ENCODE results near the gene ANAPC4. TPM values are rescaled to one million over a fixed set of nuclear protein-coding genes. Genes with fewer than 3 reads are reported as not detected.

The ANAPC4 gene
- total and polyA plus RNA-seq, 2 of the 13 experiments (the other 11 are each of a cell fraction or from before 2014, with no cell fraction given), result 14.5 to 30.2 TPM

GRCh38 chr4:25376754-25377571, at the start of gene ANAPC4 (continued):
- TF ChIP-seq AGO1 (IDR thresholded peaks at IDR 0.05; ENCODE audit: low read depth, low read length, poor library complexity, severe bottlenecking), result peak; percentile 53
- TF ChIP-seq SMAD1 (CRISPR knock-in tag; IDR thresholded peaks at IDR 0.05; ENCODE audit: borderline replicate concordance, low read depth), result no peak
- TF ChIP-seq REXO4 (CRISPR knock-in tag; IDR thresholded peaks at IDR 0.05; ENCODE audit: borderline replicate concordance), result no peak
- TF ChIP-seq ZBTB4 (CRISPR knock-in tag; IDR thresholded peaks at IDR 0.05; ENCODE audit: borderline replicate concordance), result no peak
- peak; percentile 58; the same call in 1 of the 2 replicates for TF ChIP-seq ZNF501 (CRISPR knock-in tag; IDR thresholded peaks at IDR 0.05)
- no peak for TF ChIP-seq ZC3H4 (CRISPR knock-in tag; IDR thresholded peaks at IDR 0.05; ENCODE audit: borderline replicate concordance)
- TF ChIP-seq, protein P1, sequence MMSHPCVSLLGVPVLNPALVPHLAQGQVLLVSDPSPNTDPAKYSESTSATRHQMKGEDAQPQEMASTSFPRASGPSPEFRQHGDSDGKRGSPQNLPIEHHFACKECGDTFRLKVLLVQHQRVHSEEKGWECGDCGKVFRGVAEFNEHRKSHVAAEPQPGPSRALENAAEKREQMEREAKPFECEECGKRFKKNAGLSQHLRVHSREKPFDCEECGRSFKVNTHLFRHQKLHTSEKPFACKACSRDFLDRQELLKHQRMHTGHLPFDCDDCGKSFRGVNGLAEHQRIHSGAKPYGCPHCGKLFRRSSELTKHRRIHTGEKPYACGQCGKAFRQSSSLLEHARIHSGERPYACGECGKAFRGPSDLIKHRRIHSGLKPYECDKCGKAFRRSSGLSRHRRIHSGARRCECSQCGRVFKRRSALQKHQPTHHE (CRISPR knock-in tag; IDR thresholded peaks at IDR 0.05; ENCODE audit: borderline replicate concordance), result no peak
- no peak for TF ChIP-seq ZBTB8A (CRISPR knock-in tag; IDR thresholded peaks at IDR 0.05; ENCODE audit: borderline replicate concordance, low read depth)
- TF ChIP-seq HCFC1 (IDR thresholded peaks at IDR 0.05; ENCODE audit: low read depth, low read length), result no peak
- peak; percentile 24; the same call in 1 of the 2 replicates for TF ChIP-seq YEATS2 (CRISPR knock-in tag; IDR thresholded peaks at IDR 0.05; ENCODE audit: borderline replicate concordance)
- no peak for TF ChIP-seq NR2F6 (IDR thresholded peaks at IDR 0.05)
- TF ChIP-seq NR2F6 (CRISPR knock-in tag; IDR thresholded peaks at IDR 0.05), result no peak
- TF ChIP-seq RBFOX2 (IDR thresholded peaks at IDR 0.05; ENCODE audit: low read depth, low read length), result peak; percentile 88
- no peak for TF ChIP-seq PLRG1 (conservative IDR thresholded peaks at IDR 0.05)
- no peak for TF ChIP-seq ZZZ3 (CRISPR knock-in tag; IDR thresholded peaks at IDR 0.05; ENCODE audit: borderline replicate concordance)
- TF ChIP-seq ZNF530 (CRISPR knock-in tag; IDR thresholded peaks at IDR 0.05; ENCODE audit: low read depth), result no peak
- TF ChIP-seq ISL2 (CRISPR knock-in tag; IDR thresholded peaks at IDR 0.05), result peak; percentile 42; the same call in 1 of the 2 replicates
- TF ChIP-seq, protein P2, sequence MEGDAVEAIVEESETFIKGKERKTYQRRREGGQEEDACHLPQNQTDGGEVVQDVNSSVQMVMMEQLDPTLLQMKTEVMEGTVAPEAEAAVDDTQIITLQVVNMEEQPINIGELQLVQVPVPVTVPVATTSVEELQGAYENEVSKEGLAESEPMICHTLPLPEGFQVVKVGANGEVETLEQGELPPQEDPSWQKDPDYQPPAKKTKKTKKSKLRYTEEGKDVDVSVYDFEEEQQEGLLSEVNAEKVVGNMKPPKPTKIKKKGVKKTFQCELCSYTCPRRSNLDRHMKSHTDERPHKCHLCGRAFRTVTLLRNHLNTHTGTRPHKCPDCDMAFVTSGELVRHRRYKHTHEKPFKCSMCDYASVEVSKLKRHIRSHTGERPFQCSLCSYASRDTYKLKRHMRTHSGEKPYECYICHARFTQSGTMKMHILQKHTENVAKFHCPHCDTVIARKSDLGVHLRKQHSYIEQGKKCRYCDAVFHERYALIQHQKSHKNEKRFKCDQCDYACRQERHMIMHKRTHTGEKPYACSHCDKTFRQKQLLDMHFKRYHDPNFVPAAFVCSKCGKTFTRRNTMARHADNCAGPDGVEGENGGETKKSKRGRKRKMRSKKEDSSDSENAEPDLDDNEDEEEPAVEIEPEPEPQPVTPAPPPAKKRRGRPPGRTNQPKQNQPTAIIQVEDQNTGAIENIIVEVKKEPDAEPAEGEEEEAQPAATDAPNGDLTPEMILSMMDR (CRISPR knock-in tag; IDR thresholded peaks at IDR 0.05), result peak; percentile 14; the same call in 1 of the 2 replicates
- TF ChIP-seq RFX5 (IDR thresholded peaks at IDR 0.05; ENCODE audit: low read depth, low read length), result no peak
